Fibroblast of lung (primary cell): ENCODE results near the gene CFAP410. TPM values are rescaled to one million over a fixed set of nuclear protein-coding genes. Genes with fewer than 3 reads are reported as not detected.
"Not testable (repeated sequence)": the region's sequence is repeated elsewhere in the genome, so short reads cannot be mapped to it uniquely, and the experiment has no call there.

Source experiments
- DNase-seq, 2 donors: peaks; one replicate each; pipeline versions ENCODE4 v3.0.0 to v3.0.0-alpha.2; 2010; ENCODE audit warnings: low read depth in 2 of 2
- H2AFZ ChIP-seq: 2 replicates; pipeline ENCODE4 v1.5.1; 2012; ENCODE audit warnings: low read length, control low read depth, inconsistent platforms
- H3K27ac ChIP-seq: 2 replicates; pipeline ENCODE4 v1.5.1; 2011; ENCODE audit warnings: low read length, control low read depth; ENCODE audit not compliant: insufficient read depth
- H3K27me3 ChIP-seq: 2 replicates; pipeline ENCODE4 v1.5.1; 2011; ENCODE audit warnings: mild to moderate bottlenecking, low read length; ENCODE audit not compliant: control insufficient read depth, insufficient read depth
- H3K36me3 ChIP-seq: 2 replicates; pipeline ENCODE4 v1.5.1; 2011; ENCODE audit warnings: low read length; ENCODE audit not compliant: control insufficient read depth, insufficient read depth
- H3K4me1 ChIP-seq: 2 replicates; pipeline ENCODE4 v1.5.1; 2011; ENCODE audit warnings: low read length; ENCODE audit not compliant: control insufficient read depth, insufficient read depth; ENCODE audit errors: extremely low read depth
- H3K4me2 ChIP-seq: 2 replicates; pipeline ENCODE4 v1.5.1; 2011; ENCODE audit warnings: low read length, control low read depth; ENCODE audit not compliant: insufficient read depth; ENCODE audit errors: extremely low read depth
- H3K4me3 ChIP-seq, 4 experiments: fragments of 200-600 bp in 1 of 4; sonication (generic) in 1 of 4; replicated peaks in 1 of 4; 2 replicates each; pipeline ENCODE4 v1.5.1; 2011 to 2016; ENCODE audit warnings: low read length in 4 of 4, low read depth in 3 of 4, mild to moderate bottlenecking in 3 of 4, control low read depth in 2 of 4, inconsistent platforms in 1 of 4, mixed read lengths in 1 of 4; ENCODE audit not compliant: insufficient read depth in 1 of 4; ENCODE audit errors: control extremely low read depth in 1 of 4
- H3K79me2 ChIP-seq: 2 replicates; pipeline ENCODE4 v1.5.1; 2012; ENCODE audit warnings: mild to moderate bottlenecking, low read length, inconsistent platforms; ENCODE audit not compliant: control insufficient read depth, insufficient read depth
- H3K9ac ChIP-seq: 2 replicates; pipeline ENCODE4 v1.5.1; 2011; ENCODE audit warnings: mild to moderate bottlenecking, low read length, control low read depth; ENCODE audit not compliant: insufficient read depth
- H3K9me3 ChIP-seq: 2 replicates; pipeline ENCODE4 v1.5.1; 2012; ENCODE audit warnings: low read depth, low read length; ENCODE audit not compliant: control insufficient read depth, insufficient read depth
- H4K20me1 ChIP-seq: 2 replicates; pipeline ENCODE4 v1.5.1; 2011; ENCODE audit warnings: low read length; ENCODE audit not compliant: control insufficient read depth, insufficient read depth; ENCODE audit errors: extremely low read depth
- CTCF ChIP-seq, 2 donors: IDR thresholded peaks in 1 of 2; conservative IDR thresholded peaks in 1 of 2; 1 replicate in 1 of 2; 2 replicates in 1 of 2; pipeline ENCODE4 v1.5.1; 2011 to 2012; ENCODE audit warnings: low read length in 2 of 2, control low read depth in 1 of 2, inconsistent platforms in 1 of 2, low read depth in 1 of 2, mild to moderate bottlenecking in 1 of 2
- EZH2 ChIP-seq: IDR thresholded peaks from 2 replicates; pipeline ENCODE4 v1.5.1; 2012; ENCODE audit warnings: low read length, control low read depth, mild to moderate bottlenecking; ENCODE audit errors: missing control alignments
- polyA plus RNA-seq, 2 donors: library from polyadenylated mRNA; depleted of rRNA in 1 of 2; stranded (reverse) in 1 of 2; unstranded in 1 of 2; fragments of >200 nt; gene quantifications; 2 replicates each; pipeline ENCODE4 v1.2.1, GENCODE V29; 2011 to 2012; ENCODE audit warnings: missing spikeins in 1 of 2
- total RNA-seq: library from RNA; depleted of rRNA; stranded (reverse); fragments of >200 nt; gene quantifications from 2 replicates; pipeline ENCODE4 v1.2.1, GENCODE V29; 2014

The CFAP410 gene
- total and polyA plus RNA-seq, 2 donors (not counting 1 experiment from before 2014, with no cell fraction given), result 4.9 to 7.1 TPM

GRCh38 chr21:44344541-44345183, 5.5 kb upstream of the CFAP410 start:
- Histone ChIP-seq H3K9me3 (no peaks in the 10 kb centered on the region), H3K9ac (no peak overlapping the region), H3K4me3 (no peak overlapping the region), H3K27me3 (peaks cover 3% of the 10 kb centered on the region), H3K4me1 (peaks cover 4% of the 10 kb centered on the region), H3K36me3 (no peaks in the 10 kb centered on the region), H3K79me2 (no peaks in the 10 kb centered on the region), H4K20me1 (no peaks in the 10 kb centered on the region), H2AFZ (no peak overlapping the region), H3K4me2 (no peak overlapping the region), H3K27ac (no peak overlapping the region)
- no peak for DNase-seq
- TF ChIP-seq EZH2 (no peak), CTCF (conservative IDR thresholded peaks at IDR 0.05 in 1 of 2, IDR thresholded peaks at IDR 0.05 in 1 of 2; ENCODE audit: low read depth in 1 of 2, low read length in 2 of 2) (no peak)

GRCh38 chr21:44342981-44343380, 3.8 kb upstream of the CFAP410 start:
- not testable (repeated sequence) for H3K27me3 ChIP-seq, H3K4me3 ChIP-seq, H4K20me1 ChIP-seq, H3K36me3 ChIP-seq, H3K27ac ChIP-seq, DNase-seq, H3K4me2 ChIP-seq, H2AFZ ChIP-seq, H3K9me3 ChIP-seq, H3K9ac ChIP-seq, H3K79me2 ChIP-seq, H3K4me1 ChIP-seq

- H3K4me1 ChIP-seq, H4K20me1 ChIP-seq, H3K36me3 ChIP-seq, H3K27me3 ChIP-seq, H3K4me2 ChIP-seq, H2AFZ ChIP-seq, H3K9ac ChIP-seq, H3K79me2 ChIP-seq, DNase-seq, H3K4me3 ChIP-seq, H3K9me3 ChIP-seq, H3K27ac ChIP-seq: not testable (repeated sequence)
Observed at GRCh38 chr21:44341726-44342458, 2.7 kb upstream of the CFAP410 start.
